GF-D8 (cell line): ENCODE results near the gene LAMA5.

ENCODE experiments used
- DNase-seq: peaks from one replicate; lab custom pipeline; 2025; lab: John Stamatoyannopoulos, UW

Gene LAMA5

DNA sequence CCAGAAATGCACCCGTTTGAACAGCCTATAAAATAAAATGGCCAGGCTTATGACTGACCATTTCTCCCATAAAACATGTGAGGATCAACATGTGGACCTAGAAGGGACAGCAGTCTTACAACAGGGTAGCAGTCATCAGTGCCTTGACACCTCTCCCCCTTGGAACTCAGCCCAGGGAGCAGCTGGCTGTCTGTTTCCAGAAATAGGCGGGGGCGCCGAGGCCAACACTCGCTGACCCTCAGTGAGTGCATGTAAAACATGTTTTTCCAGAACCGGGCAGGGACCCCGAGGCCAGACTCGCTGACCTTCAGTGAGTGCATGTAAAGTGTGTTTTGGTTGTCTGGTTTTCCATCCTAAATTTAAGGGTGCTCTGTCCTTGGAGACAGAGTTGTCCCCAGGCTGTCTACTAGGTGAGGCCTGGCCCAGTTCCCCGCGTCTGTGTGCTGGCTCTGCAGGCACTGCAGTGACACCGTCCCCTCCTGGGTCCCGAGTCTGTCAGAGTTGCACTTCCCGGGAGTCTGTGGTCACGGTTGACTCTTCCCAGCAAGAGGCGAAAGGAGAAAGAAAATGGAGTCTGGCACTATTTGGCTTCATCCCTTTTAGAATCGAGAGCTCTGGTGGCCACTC lies 84.1 kb downstream of the LAMA5 start:
- no peak for DNase-seq

DNA sequence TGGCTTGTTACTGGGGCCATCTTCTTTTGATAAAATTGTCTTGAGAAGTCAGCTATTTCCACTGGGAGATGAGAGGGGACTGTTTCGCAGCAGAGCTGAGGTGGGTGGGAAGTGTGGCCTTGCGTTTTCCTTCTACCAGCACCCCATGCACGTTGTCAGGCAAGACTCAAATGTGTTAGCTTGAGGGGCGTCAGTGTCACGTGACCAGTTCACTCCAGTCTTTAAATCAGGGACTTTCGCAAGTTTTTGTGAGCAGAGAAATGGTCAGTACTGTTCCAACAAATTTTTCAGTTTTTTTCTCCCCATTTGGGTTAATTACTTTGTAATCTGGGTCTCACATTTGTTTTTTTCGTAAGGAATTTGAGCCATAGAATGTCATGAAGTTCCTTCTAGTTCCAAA lies 85.0 kb downstream of the LAMA5 start:
- no peak for DNase-seq

DNA sequence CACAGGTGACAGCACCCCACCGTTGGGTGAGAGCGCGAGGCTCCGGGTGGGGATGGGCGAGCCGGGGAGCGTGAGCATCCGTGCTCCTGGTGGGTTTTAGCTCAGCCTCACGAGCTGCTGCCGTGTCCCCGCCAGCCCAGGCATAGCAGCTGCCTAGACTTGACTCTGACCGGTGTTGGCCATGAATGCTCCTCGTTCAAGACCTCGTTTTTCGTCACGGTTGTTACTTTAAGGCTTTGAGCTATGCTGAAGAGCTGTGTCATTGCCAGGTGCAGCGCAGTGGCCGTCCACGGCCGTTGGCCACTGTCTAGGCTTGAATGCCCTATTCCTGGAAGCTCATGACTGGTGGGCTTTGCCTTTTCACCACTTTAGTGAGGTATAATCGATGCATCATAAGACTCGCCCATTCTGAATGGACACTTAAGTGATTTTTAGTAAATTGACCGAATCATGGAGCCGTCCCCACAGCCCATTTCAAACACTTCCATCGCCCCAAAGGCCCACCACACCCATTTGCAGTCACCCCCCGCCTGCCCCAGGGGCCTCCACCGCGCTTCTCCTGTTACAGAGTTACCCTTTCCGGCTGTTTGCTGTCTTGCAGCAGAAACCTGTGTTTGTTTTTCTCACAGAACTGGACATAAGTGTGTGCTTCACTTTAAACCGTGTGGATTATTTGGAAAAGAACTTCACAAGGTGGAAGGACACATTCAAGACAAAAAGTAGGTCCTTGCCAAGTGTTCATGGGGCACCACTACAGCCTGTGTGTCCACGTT lies 85.8 kb downstream of the LAMA5 start:
- DNase-seq: no peak

DNA sequence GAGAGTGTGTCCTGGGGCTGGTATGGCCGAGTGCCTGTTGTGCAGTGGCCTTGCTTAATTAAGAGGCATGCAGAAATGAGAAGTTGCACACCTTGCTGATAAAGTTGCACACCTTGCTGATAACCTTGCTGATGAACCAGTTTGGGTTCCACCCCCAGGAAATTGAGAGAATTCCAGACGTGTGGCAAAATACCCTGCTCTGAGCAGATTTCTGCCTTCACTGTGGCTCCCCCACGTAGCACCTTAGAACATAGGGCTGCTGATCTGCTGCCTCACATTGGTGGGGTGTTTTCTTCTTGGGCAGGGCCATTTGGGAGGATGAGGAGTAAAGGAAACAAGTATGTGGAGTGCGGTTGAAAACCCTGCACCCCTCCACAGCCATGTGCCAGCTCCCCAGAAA lies 86.8 kb downstream of the LAMA5 start:
- DNase-seq: no peak

DNA sequence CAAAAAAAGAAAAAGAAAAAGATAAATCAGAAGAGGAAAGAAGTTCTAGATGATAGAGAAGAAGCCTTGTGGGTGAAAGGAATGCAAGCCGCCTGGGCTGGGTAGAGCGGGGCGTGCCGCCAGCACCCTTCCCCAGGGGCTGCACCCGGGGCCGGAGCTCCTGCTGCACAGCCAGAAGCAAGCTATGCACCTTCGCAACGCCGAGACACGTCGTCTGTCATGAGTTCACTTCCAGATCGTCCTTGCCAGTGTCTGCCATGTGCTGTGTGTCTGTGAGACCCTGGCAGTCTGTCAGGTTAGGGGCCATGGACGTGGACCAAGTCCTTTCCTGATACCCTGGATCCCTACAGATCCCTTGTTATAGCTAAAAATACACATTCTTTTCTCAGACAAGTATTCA lies 89.9 kb downstream of the LAMA5 start:
- DNase-seq: no peak

DNA sequence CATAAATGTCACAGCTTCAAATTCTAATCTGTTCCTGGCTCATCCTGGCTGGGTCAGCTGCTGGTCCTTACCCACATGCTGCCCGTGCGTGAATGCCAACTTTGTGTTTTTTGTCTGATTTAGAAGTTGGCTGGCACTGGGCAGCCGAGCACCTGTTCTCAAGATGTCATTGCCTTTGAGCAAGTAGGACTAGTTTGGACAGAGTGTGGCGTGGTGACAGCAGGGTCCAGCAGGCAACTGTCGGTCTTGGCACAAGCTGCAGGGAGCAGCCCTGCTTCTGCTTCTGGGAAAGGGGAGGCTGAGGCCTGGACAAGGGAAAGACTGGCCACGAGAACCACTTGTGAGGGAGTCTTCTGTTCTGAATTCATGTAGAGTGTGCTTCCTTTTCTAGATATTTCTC lies 90.7 kb downstream of the LAMA5 start:
- no peak for DNase-seq

DNA sequence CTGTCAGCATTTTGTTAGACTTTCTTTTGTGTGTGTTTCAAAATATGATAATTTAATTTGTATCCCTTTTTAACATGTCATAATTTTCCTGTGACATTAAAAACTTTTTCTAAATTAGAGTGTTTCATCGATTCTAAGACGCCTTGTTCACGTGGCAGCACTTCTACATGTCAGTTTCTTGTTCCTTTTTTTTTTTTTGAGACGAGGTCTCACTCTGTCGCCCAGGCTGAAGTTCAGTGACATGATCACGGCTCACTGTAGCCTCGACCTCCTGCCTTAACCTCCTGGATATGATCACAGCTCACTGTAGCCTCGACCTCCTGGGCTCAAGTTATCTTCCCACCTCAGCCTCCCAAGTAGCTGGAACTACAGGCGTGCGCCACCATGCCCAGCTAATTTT lies 91.9 kb downstream of the LAMA5 start:
- no peak for DNase-seq

DNA sequence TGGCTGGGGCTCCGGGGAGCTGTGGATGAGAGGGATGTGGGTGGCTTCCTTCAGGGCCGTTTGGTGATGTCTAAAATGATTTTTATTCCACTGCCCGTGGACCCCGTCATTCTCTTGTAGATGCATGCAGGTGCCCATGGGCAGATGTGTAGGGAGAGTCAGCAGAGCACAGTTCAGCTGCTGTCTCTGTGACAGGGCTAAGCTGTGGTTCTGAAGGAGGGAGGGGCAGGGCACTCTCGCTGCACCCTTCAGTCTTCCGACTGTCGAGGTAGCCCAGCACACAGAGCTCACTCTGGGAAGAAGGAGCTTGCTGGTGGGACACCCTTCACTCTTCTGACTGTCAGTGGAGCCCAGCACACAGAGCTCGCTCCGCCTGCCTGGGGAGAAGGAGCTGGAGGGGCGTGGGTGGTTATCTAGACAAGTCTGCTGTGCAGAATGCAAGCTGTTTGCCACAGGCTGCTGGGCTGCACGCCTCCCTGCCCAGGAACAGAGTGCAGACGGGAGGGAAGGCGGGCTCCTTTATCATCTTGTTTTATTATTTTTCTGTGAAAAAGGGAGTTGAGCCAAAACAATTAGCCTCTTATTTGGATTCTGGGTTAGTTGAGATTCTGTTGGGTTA lies 92.7 kb downstream of the LAMA5 start:
- no peak for DNase-seq

DNA sequence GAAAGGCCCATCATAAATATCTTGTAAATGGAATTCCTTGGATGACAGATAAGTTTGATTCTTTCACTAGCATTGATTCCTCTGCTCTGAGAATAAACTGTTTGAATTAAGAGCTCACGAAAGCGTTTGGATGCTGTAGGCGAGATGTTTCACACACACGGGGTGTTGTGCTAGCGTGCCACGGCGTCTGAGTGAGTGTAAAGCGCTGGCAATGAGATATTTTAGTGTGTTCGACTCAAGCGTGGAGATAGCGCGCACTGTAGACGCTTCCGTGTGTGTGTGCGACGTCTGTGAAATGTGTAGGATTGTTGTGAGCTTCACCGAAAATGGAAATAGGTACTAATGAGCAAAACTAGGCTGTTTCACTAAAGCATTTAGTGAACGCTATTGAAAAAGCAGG lies 93.7 kb downstream of the LAMA5 start:
- DNase-seq: no peak

DNA sequence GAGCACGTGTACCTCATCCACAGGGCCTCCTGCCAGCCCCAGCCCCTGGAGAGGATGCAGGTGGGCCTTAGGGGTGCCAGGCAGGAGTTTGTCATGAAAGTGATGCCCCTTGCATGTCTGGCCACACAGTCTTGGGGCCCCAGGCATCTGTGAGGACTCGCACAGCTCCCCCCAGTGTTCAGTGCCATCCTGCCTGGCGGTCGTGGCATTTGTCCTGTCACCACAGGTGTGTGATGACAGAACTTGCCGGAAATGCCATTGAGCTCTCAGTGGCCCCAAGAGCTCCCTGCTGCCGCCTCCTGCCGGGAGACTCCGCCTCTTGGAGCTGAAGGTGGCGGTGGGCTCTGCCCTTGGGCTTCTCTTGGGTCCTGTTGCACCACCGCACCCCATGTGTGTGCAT lies 94.9 kb downstream of the LAMA5 start:
- no peak for DNase-seq

DNA sequence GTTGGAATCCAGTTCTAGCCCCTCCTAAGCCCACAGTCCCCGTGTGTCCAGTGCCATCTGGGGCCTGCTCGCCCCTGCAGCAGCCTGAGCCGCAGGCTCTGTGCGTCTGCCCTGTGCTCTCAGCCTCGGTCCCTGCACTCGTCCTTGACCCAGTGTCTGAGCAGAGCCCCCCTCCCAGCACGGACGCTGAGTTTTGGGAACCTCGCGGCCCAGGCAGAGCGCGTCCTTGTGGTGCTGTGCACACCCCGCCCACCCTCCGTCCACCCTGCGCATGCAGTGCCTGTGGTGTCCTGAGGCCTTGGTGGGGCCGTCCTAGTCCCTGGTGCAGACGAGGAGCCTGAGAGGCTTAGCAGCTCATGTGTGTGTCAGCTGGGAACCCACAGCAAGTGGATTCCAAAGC lies 97.2 kb downstream of the LAMA5 start:
- DNase-seq: no peak

DNA sequence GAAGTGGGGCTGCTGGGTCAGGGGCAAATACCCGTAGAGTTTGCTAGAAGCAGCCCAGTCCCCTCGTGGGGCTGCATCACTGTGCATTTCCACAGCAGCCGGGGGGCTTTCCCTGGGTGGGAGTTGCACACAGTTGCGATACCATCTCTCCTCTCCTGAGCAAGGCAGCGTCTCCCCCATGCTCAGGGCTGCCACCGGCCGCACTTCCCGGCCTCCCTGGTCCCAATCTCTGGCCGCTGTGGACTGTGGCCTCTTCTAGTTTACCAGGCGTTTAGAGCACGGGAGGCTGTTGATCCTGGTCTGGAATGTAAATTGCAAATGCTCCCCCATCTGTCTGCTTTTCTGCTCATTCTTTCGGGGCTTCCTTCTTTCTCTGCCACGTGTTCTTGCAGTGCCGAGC lies 97.7 kb downstream of the LAMA5 start:
- DNase-seq: no peak

DNA sequence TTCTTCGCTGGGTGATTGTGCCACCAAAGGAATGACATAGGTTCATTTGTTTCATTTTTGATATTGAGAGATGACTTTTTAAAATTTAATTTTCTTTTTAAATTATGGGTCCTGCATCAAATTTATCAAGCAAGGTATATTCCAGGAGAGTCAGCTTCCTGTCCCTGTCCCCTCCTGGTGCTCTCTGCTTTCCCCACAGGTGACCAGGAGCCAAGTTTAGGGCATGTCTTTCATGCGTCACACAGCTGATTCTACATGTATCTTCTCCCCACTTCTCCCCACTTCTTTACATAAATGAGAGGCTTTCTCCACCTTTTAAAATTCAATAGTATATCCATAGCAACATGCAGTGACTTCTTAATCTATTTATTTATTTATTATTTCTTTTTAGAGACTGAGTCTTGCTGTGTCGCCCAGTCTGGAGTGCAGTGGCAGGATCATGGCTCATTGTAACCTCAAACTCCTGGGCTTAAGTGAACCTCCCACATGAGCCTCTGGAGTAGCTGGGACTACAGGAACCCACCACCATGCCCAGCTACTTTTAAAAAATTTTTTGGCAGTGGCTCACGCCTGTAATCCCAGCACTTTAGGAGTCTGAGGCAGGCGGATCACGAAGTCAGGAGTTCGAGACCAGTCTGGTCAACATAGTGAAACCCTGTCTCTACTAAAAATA lies 98.7 kb downstream of the LAMA5 start:
- no peak for DNase-seq

DNA sequence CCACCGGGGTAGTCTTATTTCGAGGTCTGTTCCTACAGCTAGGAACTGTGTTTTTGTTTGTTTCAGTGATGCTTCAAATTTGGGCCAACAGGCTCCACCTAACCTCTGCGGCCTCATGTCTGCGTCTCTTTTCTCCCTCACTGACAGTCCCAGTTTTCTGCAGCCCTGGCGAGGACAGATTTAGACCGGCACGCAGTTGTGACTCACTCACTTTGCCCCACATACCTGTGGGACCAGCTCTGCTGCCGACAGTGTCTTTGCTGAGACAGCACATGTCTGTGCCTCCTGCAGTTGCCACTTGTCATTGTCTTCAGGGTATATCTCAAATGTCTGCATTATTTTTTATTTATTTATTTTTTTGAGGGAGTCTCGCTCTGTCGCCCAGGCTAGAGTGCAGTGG lies 99.6 kb downstream of the LAMA5 start:
- DNase-seq: no peak

DNA sequence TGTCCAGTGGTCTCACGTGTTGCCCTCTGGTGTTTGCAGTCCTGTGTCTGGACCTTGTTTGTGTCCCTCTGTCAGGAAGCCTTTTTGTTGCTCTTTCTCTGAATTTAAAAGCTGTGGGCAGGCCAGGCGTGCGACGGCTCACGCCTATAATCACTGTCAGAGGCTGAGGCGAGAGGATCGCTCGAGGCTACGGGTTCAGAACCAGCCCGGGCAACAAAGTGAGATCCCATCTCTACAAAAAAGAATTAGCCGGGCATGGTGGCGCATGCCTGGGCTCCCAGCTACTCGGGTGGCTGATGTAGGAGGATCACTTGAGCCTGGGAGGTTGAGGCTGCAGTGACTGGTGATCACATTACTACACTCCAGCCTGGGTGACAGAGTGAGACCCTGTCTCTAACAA lies 100.3 kb downstream of the LAMA5 start:
- no peak for DNase-seq

DNA sequence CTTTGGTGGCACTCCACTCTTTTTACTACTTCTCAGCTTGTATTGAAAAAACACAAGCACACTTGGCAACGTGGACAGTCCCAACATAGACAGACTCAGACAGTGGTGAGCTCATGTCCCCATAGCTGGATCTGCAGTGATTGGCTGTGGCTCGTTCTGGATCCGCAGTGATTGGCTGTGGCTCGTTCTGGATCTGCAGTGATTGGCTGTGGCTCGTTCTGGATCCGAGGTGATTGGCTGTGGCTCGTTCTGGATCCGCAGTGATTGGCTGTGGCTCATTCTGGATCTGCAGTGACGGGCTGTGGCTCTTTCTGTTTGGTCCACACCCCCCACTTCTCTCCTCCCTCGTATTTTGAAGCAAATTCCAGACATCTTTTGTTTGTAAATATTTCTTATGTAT lies 100.8 kb downstream of the LAMA5 start:
- DNase-seq: no peak

DNA sequence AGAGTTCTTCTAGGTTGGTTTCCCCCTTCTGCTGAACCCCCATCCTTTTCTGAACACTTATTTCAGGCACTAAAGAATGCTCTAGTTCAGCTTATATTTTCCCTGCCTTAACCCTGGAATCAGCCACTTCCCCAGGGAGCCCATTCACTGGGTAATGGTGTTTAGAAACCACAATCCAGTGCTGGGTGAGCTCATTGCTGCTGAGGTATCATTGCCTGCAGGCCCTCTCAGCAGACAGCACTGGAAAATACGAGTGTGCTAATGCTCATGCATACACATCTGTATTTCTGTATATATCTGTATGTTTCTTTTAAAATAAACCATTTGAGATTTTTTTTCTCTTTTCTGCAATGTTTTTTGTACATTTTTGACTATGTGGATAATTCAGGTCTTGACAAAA lies 101.7 kb downstream of the LAMA5 start:
- DNase-seq: no peak

DNA sequence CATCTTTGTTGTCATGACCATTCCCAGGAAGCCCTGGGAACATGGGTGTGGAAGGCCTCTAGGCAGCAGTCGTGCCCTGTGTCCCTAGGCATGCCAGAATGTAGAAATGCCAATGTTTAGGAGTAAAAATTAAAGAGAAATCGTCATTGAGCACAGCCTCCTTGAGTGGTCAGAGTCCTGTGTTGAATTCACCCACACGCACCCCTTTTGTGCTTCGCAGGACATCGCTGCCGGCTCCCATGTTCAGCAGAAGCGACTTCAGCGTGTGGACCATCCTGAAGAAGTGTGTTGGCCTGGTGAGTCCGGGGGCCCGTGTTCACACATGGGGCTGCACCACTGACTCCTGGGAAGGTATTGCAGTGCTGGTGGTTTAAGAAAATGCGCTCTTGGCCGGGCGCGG lies 103.7 kb downstream of the LAMA5 start:
- DNase-seq: no peak

DNA sequence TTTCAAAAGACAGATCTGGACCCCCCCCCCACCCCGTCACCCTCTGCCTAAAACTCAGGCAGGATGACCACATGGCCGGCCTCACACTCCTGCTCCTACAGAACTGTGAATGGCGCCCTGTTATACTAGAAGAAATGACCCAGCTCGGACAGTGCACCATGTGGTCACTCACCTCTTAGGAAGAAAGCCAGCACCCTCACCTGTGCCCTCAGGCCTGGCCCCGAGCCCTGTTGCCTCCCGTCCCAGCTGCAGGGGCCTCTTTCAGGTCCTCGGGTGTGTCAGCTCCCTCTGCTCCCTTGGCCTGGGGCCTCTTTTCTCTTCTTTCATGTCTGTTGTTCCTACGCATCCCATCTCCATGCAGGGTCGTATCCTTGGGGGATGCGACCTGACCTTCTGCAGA lies 105.0 kb downstream of the LAMA5 start:
- DNase-seq: no peak

DNA sequence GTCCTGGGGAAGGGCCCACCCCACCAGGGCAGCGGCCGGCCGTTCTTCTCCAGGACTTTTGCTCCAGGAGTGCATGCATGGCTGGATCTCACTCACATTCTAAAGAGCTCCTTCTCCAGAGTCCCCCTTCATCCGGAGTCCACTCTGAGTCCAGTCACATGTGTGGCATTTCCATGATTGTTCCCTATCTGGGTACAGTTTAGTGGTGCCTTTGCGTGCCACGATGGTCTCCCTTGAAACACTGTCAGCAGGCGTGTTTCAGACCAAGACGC lies 107.9 kb downstream of the LAMA5 start:
- no peak for DNase-seq
